Suprapubic skin (tissue), 4 donors: ENCODE data around the gene F3. TPM values are rescaled to one million over a fixed set of nuclear protein-coding genes. Genes with fewer than 3 reads are reported as not detected.

ENCODE experiments used
- DNase-seq, 2 donors: peaks; one replicate each; pipeline ENCODE4 v3.0.0-alpha.2; 2019; ENCODE audit warnings: low spot score in 2 of 2
- H3K27ac ChIP-seq: fragments of 200-600 bp; sonication (generic); one replicate; pipeline ENCODE4 v1.5.1; 2019
- H3K27me3 ChIP-seq: fragments of 200-600 bp; sonication (generic); one replicate; pipeline ENCODE4 v1.5.1; 2019
- H3K36me3 ChIP-seq: fragments of 200-600 bp; sonication (generic); one replicate; pipeline ENCODE4 v1.5.1; 2019
- H3K4me1 ChIP-seq: fragments of 200-600 bp; sonication (generic); one replicate; pipeline ENCODE4 v1.5.1; 2019
- H3K4me3 ChIP-seq: fragments of 200-600 bp; sonication (generic); one replicate; pipeline ENCODE4 v1.5.1; 2019; ENCODE audit warnings: mild to moderate bottlenecking
- H3K9me3 ChIP-seq: fragments of 200-600 bp; sonication (generic); one replicate; pipeline ENCODE4 v1.5.1; 2019
- CTCF ChIP-seq, 2 donors: fragments of 200-600 bp in 1 of 2; fragments of 450-650 bp in 1 of 2; sonication (generic) in 1 of 2; IDR thresholded peaks; one replicate each; pipeline ENCODE4 v1.5.1; 2016 to 2019; ENCODE audit warnings: antibody characterized with exemption in 2 of 2, mild to moderate bottlenecking in 1 of 2, moderate library complexity in 1 of 2
- EP300 ChIP-seq: sonication (generic); formaldehyde crosslinking; IDR thresholded peaks from one replicate; pipeline ENCODE4 v1.6.1; 2017; ENCODE audit warnings: antibody characterized with exemption
- POLR2A ChIP-seq, 2 donors: fragments of 450-650 bp; IDR thresholded peaks; one replicate each; pipeline ENCODE4 v1.6.1; 2017; ENCODE audit warnings: antibody characterized with exemption in 2 of 2, mild to moderate bottlenecking in 2 of 2, moderate library complexity in 2 of 2
- POLR2AphosphoS5 ChIP-seq, 3 donors: sonication (generic); formaldehyde crosslinking; IDR thresholded peaks; one replicate each; pipeline ENCODE4 v1.6.1; 2017; ENCODE audit warnings: antibody characterized with exemption in 3 of 3
- WGBS: methylation state at CpG from one replicate; pipeline ENCODE4 v1.1.5; 2018; 5-methylcytosine and 5-hydroxymethylcytosine counted together
- total RNA-seq, 4 donors: library from RNA; depleted of rRNA; stranded (reverse); fragments of >200 nt; gene quantifications; one replicate each; pipeline ENCODE4 v1.1.0, GENCODE V29; 2016

Gene F3
- total RNA-seq, 4 donors from 2014 or later: 36.5 to 110 (median 84.0) TPM

- H3K27me3 ChIP-seq: no peaks in the 10 kb centered on the region
- H3K4me1 ChIP-seq: no peaks in the 10 kb centered on the region
- WGBS: 97% methylated on average over 2 of the region's 2 CpGs
- no peak for TF ChIP-seq EP300
- no peak for TF ChIP-seq POLR2A (IDR thresholded peaks at IDR 0.05)
- no peak for TF ChIP-seq CTCF (IDR thresholded peaks at IDR 0.05)
- no peak for TF ChIP-seq POLR2AphosphoS5 (IDR thresholded peaks at IDR 0.05)
- no peak overlapping the region for H3K27ac ChIP-seq
- H3K9me3 ChIP-seq: no peaks in the 10 kb centered on the region
- H3K4me3 ChIP-seq: no peak overlapping the region
- H3K36me3 ChIP-seq: no peaks in the 10 kb centered on the region
- DNase-seq: no peak
Observed at GRCh38 chr1:94565901-94566300, 24.3 kb upstream of the F3 start.

GRCh38 chr1:94562519-94563260 lies 21.1 kb upstream of the F3 start:
- H3K27ac ChIP-seq: no peak overlapping the region
- WGBS: 77% methylated on average over 12 of the region's 12 CpGs
- no peaks in the 10 kb centered on the region for H3K9me3 ChIP-seq
- H3K36me3 ChIP-seq: no peaks in the 10 kb centered on the region
- H3K4me1 ChIP-seq: no peaks in the 10 kb centered on the region
- H3K27me3 ChIP-seq: no peaks in the 10 kb centered on the region
- no peak for DNase-seq
- no peak overlapping the region for H3K4me3 ChIP-seq
- TF ChIP-seq POLR2A (IDR thresholded peaks at IDR 0.05) (no peak), CTCF (IDR thresholded peaks at IDR 0.05) (no peak), EP300 (no peak), POLR2AphosphoS5 (IDR thresholded peaks at IDR 0.05) (no peak)

GRCh38 chr1:94560333-94560732 lies 18.8 kb upstream of the F3 start:
- no peak overlapping the region for H3K27ac ChIP-seq
- 62% methylated on average over 1 of the region's 1 CpG for WGBS

GRCh38 chr1:94559921-94560320 lies 18.4 kb upstream of the F3 start:
- no peak overlapping the region for H3K27ac ChIP-seq
- WGBS: 86% methylated on average over 1 of the region's 1 CpG

More at GRCh38 chr1:94560333-94560732, 18.8 kb upstream of the F3 start:
- no peak overlapping the region for H3K4me3 ChIP-seq
- TF ChIP-seq POLR2AphosphoS5 (IDR thresholded peaks at IDR 0.05) (no peak), CTCF (IDR thresholded peaks at IDR 0.05) (no peak), POLR2A (IDR thresholded peaks at IDR 0.05) (no peak), EP300 (no peak)
- no peaks in the 10 kb centered on the region for H3K36me3 ChIP-seq
- no peaks in the 10 kb centered on the region for H3K4me1 ChIP-seq
- no peaks in the 10 kb centered on the region for H3K27me3 ChIP-seq
- DNase-seq: no peak
- no peaks in the 10 kb centered on the region for H3K9me3 ChIP-seq

More at GRCh38 chr1:94559921-94560320, 18.4 kb upstream of the F3 start:
- Histone ChIP-seq H3K4me3 (no peak overlapping the region), H3K9me3 (no peaks in the 10 kb centered on the region), H3K27me3 (no peaks in the 10 kb centered on the region), H3K36me3 (no peaks in the 10 kb centered on the region), H3K4me1 (no peaks in the 10 kb centered on the region)
- no peak for DNase-seq
- TF ChIP-seq CTCF (IDR thresholded peaks at IDR 0.05) (no peak), POLR2A (IDR thresholded peaks at IDR 0.05) (no peak), POLR2AphosphoS5 (IDR thresholded peaks at IDR 0.05) (no peak), EP300 (no peak)
